Breast epithelium (tissue), 4 donors: ENCODE data around the gene MIER3. TPM values are rescaled to one million over a fixed set of nuclear protein-coding genes. Genes with fewer than 3 reads are reported as not detected.
A peak's percentile ranks its signal among the peaks of the same experiment; 100 is the strongest.

ENCODE experiments used
- DNase-seq, 2 donors: peaks; one replicate each; pipeline ENCODE4 v3.0.0-alpha.2; 2019; ENCODE audit warnings: low spot score in 2 of 2
- H3K27ac ChIP-seq, 2 donors: fragments of 200-600 bp; sonication (generic) in 1 of 2; one replicate each; pipeline ENCODE4 v1.5.1; 2016 to 2019; ENCODE audit warnings: mild to moderate bottlenecking in 1 of 2
- H3K27me3 ChIP-seq, 2 donors: fragments of 200-600 bp; sonication (generic) in 1 of 2; one replicate each; pipeline versions ENCODE4 v1.5.1 to v1.6.0; 2017 to 2019; ENCODE audit warnings: control low read depth in 1 of 2, mild to moderate bottlenecking in 1 of 2
- H3K36me3 ChIP-seq: fragments of 200-600 bp; one replicate; pipeline ENCODE4 v1.5.1; 2019
- H3K4me1 ChIP-seq, 2 donors: fragments of 200-600 bp; sonication (generic); one replicate each; pipeline ENCODE4 v1.5.1; 2016 to 2019; ENCODE audit warnings: control low read depth in 1 of 2
- H3K4me3 ChIP-seq, 3 donors: fragments of 200-600 bp; sonication (generic); 1 replicate in 2 of 3; 2 replicates in 1 of 3; pipeline ENCODE4 v1.5.1; 2016 to 2019; ENCODE audit warnings: mild to moderate bottlenecking in 3 of 3, moderate library complexity in 2 of 3
- H3K9me3 ChIP-seq, 2 donors: fragments of 200-600 bp; sonication (generic) in 1 of 2; one replicate each; pipeline ENCODE4 v1.5.1; 2016 to 2019; ENCODE audit warnings: control low read depth in 1 of 2
- CTCF ChIP-seq, 3 donors: fragments of 450-650 bp; IDR thresholded peaks; one replicate each; pipeline ENCODE4 v1.5.1; 2016 to 2017; ENCODE audit warnings: antibody characterized with exemption in 3 of 3, mild to moderate bottlenecking in 3 of 3, moderate library complexity in 3 of 3
- POLR2A ChIP-seq: fragments of 450-650 bp; IDR thresholded peaks from one replicate; pipeline ENCODE4 v1.6.1; 2016; ENCODE audit warnings: antibody characterized with exemption, mild to moderate bottlenecking, moderate library complexity
- POLR2AphosphoS5 ChIP-seq, 3 donors: sonication (generic); formaldehyde crosslinking; IDR thresholded peaks; one replicate each; pipeline ENCODE4 v1.6.1; 2017; ENCODE audit warnings: antibody characterized with exemption in 3 of 3
- intact Hi-C: fragments of 100-400 bp; cut with DNase I; formaldehyde crosslinking; loops from one replicate; pipeline ENCODE4 v1.15.1; 2023; ENCODE audit warnings: low total_unique reads
- total RNA-seq, 3 donors: library from RNA; depleted of rRNA; stranded (reverse); fragments of >200 nt; gene quantifications; one replicate each; pipeline ENCODE4 v1.1.0, GENCODE V29; 2016

Gene MIER3
- 10 to 100 TPM; 18.1 to 43.2 (median 33.1) TPM for total RNA-seq

- Histone ChIP-seq H3K9me3 (no peaks in the 10 kb centered on the region), H3K36me3 (no peaks in the 10 kb centered on the region), H3K27me3 (no peaks in the 10 kb centered on the region), H3K4me3 (peak within 1 kb of the TSS; percentile 94 to 98 (median 94)), H3K4me1 (peaks cover 0 to 4% of the 10 kb centered on the region in 2 donors), H3K27ac (peak within 1 kb of the TSS; percentile 89 to 96)
- DNase-seq: peak; percentile 48 to 74
- intact Hi-C loops: no loop called here
- TF ChIP-seq POLR2A: no peak
- no peak for TF ChIP-seq CTCF (IDR thresholded peaks at IDR 0.05)
- no peak for TF ChIP-seq POLR2AphosphoS5 (IDR thresholded peaks at IDR 0.05)
These were observed at the start of gene MIER3 for GRCh38 chr5:56951946-56952691. Gene MIER3, minus strand, starts transcription at chr5:56952123. Its CDS starts 21 bp downstream, at chr5:56952102.

GRCh38 chr5:56995596-56995995 lies 43.7 kb upstream of the MIER3 start:
- intact Hi-C loops: no loop called here
- Histone ChIP-seq H3K9me3 (no peaks in the 10 kb centered on the region), H3K27me3 (no peaks in the 10 kb centered on the region), H3K4me1 (no peaks in the 10 kb centered on the region), H3K36me3 (no peaks in the 10 kb centered on the region), H3K4me3 (no peak overlapping the region), H3K27ac (no peak overlapping the region)
- no peak for DNase-seq
- no peak for TF ChIP-seq CTCF (IDR thresholded peaks at IDR 0.05)
- no peak for TF ChIP-seq POLR2A
- TF ChIP-seq POLR2AphosphoS5 (IDR thresholded peaks at IDR 0.05): no peak

- intact Hi-C loops: no loop called here
- no peak overlapping the region for H3K4me3 ChIP-seq
These were observed 41.3 kb upstream of the MIER3 start for GRCh38 chr5:56993241-56993640.

GRCh38 chr5:56989676-56990075 lies 37.8 kb upstream of the MIER3 start:
- H3K36me3 ChIP-seq: no peaks in the 10 kb centered on the region
- H3K27me3 ChIP-seq: no peaks in the 10 kb centered on the region
- intact Hi-C loops: no loop called here
- DNase-seq: no peak
- no peak overlapping the region for H3K27ac ChIP-seq
- TF ChIP-seq CTCF (IDR thresholded peaks at IDR 0.05) (no peak), POLR2A (no peak), POLR2AphosphoS5 (IDR thresholded peaks at IDR 0.05) (no peak)
- no peaks in the 10 kb centered on the region for H3K9me3 ChIP-seq
- H3K4me1 ChIP-seq: no peaks in the 10 kb centered on the region
- H3K4me3 ChIP-seq: no peak overlapping the region

More at GRCh38 chr5:56993241-56993640, 41.3 kb upstream of the MIER3 start:
- Histone ChIP-seq H3K27ac (no peak overlapping the region), H3K4me1 (no peaks in the 10 kb centered on the region), H3K9me3 (no peaks in the 10 kb centered on the region), H3K27me3 (no peaks in the 10 kb centered on the region), H3K36me3 (no peaks in the 10 kb centered on the region)
- no peak for DNase-seq
- TF ChIP-seq CTCF (IDR thresholded peaks at IDR 0.05) (no peak), POLR2A (no peak), POLR2AphosphoS5 (IDR thresholded peaks at IDR 0.05) (no peak)

- TF ChIP-seq POLR2AphosphoS5 (IDR thresholded peaks at IDR 0.05): no peak
- no peak for TF ChIP-seq CTCF (IDR thresholded peaks at IDR 0.05)
- no peak for TF ChIP-seq POLR2A
- H3K9me3 ChIP-seq: no peaks in the 10 kb centered on the region
- H3K27me3 ChIP-seq: no peaks in the 10 kb centered on the region
- DNase-seq: no peak
- H3K4me1 ChIP-seq: no peaks in the 10 kb centered on the region
- no peak overlapping the region for H3K4me3 ChIP-seq
- intact Hi-C loops: no loop called here
- no peaks in the 10 kb centered on the region for H3K36me3 ChIP-seq
- H3K27ac ChIP-seq: no peak overlapping the region
These were observed 36.6 kb upstream of the MIER3 start for GRCh38 chr5:56988490-56988889.
